Motor neuron (in vitro differentiated cells): Measurements from ENCODE around the gene AP2A2. TPM values are rescaled to one million over a fixed set of nuclear protein-coding genes. Genes with fewer than 3 reads are reported as not detected.

Source experiments
- ATAC-seq, 8 experiments: fragments of 200-7000 bp; cut with Tn5 transposase; replicated peaks in 6 of 8; 2 replicates each; pipeline ENCODE4 v1.8.0; 2021; ENCODE audit warnings: mild to moderate bottlenecking in 8 of 8, moderate library complexity in 8 of 8
- H3K27ac ChIP-seq, 2 donors: fragments of 250-450 bp; sonication (Bioruptor Pico); 2 replicates each; pipeline ENCODE4 v1.9.0; 2021; ENCODE audit warnings: antibody characterized with exemption in 2 of 2, mild to moderate bottlenecking in 2 of 2, moderate library complexity in 1 of 2
- H3K4me1 ChIP-seq, 2 donors: fragments of 250-450 bp; sonication (Bioruptor Pico); replicated peaks in 1 of 2; 2 replicates each; pipeline ENCODE4 v1.6.1; 2021; ENCODE audit warnings: antibody characterized with exemption in 2 of 2, mild to moderate bottlenecking in 2 of 2, moderate library complexity in 1 of 2
- H3K4me3 ChIP-seq, 5 donors: fragments of 250-450 bp; sonication (Bioruptor Pico); 2 replicates each; pipeline ENCODE4 v1.9.0; 2021; ENCODE audit warnings: antibody characterized with exemption in 5 of 5, mild to moderate bottlenecking in 5 of 5, moderate library complexity in 4 of 5
- WGBS, 10 experiments: fragments of 450-650 bp; shearing (Covaris generic); methylation state at CpG; one replicate each; pipeline ENCODE4 v1.0.0; 2022; 5-methylcytosine and 5-hydroxymethylcytosine counted together
- in situ Hi-C, 9 experiments: fragments of 400-800 bp; cut with MboI; loops; one replicate each; pipeline ENCODE4 v1.15.0; 2021; ENCODE audit warnings: low sequenced_read_pairs in 9 of 9, low pct_unique_long_range_greater_than_20kb in 2 of 9; ENCODE audit not compliant: unreplicated experiment in 9 of 9
- total RNA-seq, 8 experiments: library from RNA; unstranded; fragments of 300-600 nt; gene quantifications; 2 replicates each; pipeline versions ENCODE4 v1.2.3 to v1.2.4, GENCODE V29; 2022

Gene AP2A2
- total RNA-seq, 8 experiments from 2014 or later = 31.3 to 78.4 (median 45.8) TPM

- Histone ChIP-seq H3K4me1 (no peaks in the 10 kb centered on the region), H3K4me3 (no peak overlapping the region), H3K27ac (no peak overlapping the region)
- ATAC-seq = no peak
- WGBS, 10 experiments = 84 to 92% methylated on average over 4 to 7 of the region's 32 CpGs; no CpG with 5 or more reads in 8 of the 10 experiments
- in situ Hi-C loops = no loop called here
These were observed 114.1 kb downstream of the AP2A2 start for GRCh38 chr11:1039481-1040427.

- H3K27ac ChIP-seq = no peak overlapping the region
- no peaks in the 10 kb centered on the region for H3K4me1 ChIP-seq
- in situ Hi-C loops = no loop called here
- ATAC-seq = peak in 1 of 8 experiments; percentile 56
- H3K4me3 ChIP-seq = no peak overlapping the region
- no CpG with 5 or more reads among the region's 16 CpGs for WGBS, 10 experiments
These were observed 114.9 kb downstream of the AP2A2 start for GRCh38 chr11:1040428-1041148.

GRCh38 chr11:1041149-1041467 is 115.4 kb downstream of the AP2A2 start:
- no peak overlapping the region for H3K27ac ChIP-seq
- no peak overlapping the region for H3K4me3 ChIP-seq
- in situ Hi-C loops = no loop called here
- ATAC-seq = peak in 2 of 8 experiments; percentile 9 to 15
- H3K4me1 ChIP-seq = no peaks in the 10 kb centered on the region
- no CpG with 5 or more reads among the region's 8 CpGs for WGBS, 10 experiments

- H3K4me3 ChIP-seq = no peak overlapping the region
- peak in 1 of 8 experiments; percentile 12 for ATAC-seq
- in situ Hi-C loops = no loop called here
- 20% methylated on average over 2 of the region's 9 CpGs; no CpG with 5 or more reads in 9 of the 10 experiments for WGBS, 10 experiments
- H3K4me1 ChIP-seq = no peaks in the 10 kb centered on the region
- no peak overlapping the region for H3K27ac ChIP-seq
These were observed 115.8 kb downstream of the AP2A2 start for GRCh38 chr11:1041471-1041870.

GRCh38 chr11:1041936-1042608 is 116.4 kb downstream of the AP2A2 start:
- 10 to 80% methylated on average over 2 of the region's 18 CpGs; no CpG with 5 or more reads in 8 of the 10 experiments for WGBS, 10 experiments
- Histone ChIP-seq H3K4me1 (no peaks in the 10 kb centered on the region), H3K27ac (no peak overlapping the region), H3K4me3 (no peak overlapping the region)
- in situ Hi-C loops = no loop called here
- ATAC-seq = peak in 2 of 8 experiments; percentile 44 to 51

- no peak for ATAC-seq
- Histone ChIP-seq H3K4me3 (no peak overlapping the region), H3K27ac (no peak overlapping the region), H3K4me1 (no peaks in the 10 kb centered on the region)
- in situ Hi-C loops = no loop called here
- 60 to 100% (median 96%) methylated on average over 1 to 2 of the region's 26 CpGs; no CpG with 5 or more reads in 6 of the 10 experiments for WGBS, 10 experiments
These were observed 117.2 kb downstream of the AP2A2 start for GRCh38 chr11:1042626-1043562.

- Histone ChIP-seq H3K27ac (no peak overlapping the region), H3K4me3 (no peak overlapping the region), H3K4me1 (no peaks in the 10 kb centered on the region)
- no peak for ATAC-seq
- in situ Hi-C loops = no loop called here
- 40 to 100% (median 84%) methylated on average over 1 to 13 of the region's 20 CpGs; no CpG with 5 or more reads in 2 of the 10 experiments for WGBS, 10 experiments
These were observed 118.0 kb downstream of the AP2A2 start for GRCh38 chr11:1043563-1044096.

GRCh38 chr11:1044160-1044559 is 118.5 kb downstream of the AP2A2 start:
- Histone ChIP-seq H3K4me1 (no peaks in the 10 kb centered on the region), H3K27ac (no peak overlapping the region), H3K4me3 (no peak overlapping the region)
- 44 to 100% (median 72%) methylated on average over 1 to 3 of the region's 6 CpGs; no CpG with 5 or more reads in 3 of the 10 experiments for WGBS, 10 experiments
- in situ Hi-C loops = no loop called here
- no peak for ATAC-seq

- Histone ChIP-seq H3K4me1 (no peaks in the 10 kb centered on the region), H3K4me3 (no peak overlapping the region), H3K27ac (no peak overlapping the region)
- in situ Hi-C loops = no loop called here
- WGBS, 10 experiments = 20 to 100% (median 70%) methylated on average over 1 to 7 of the region's 22 CpGs; no CpG with 5 or more reads in 1 of the 10 experiments
- ATAC-seq = no peak
These were observed 122.0 kb downstream of the AP2A2 start for GRCh38 chr11:1047595-1048156.

GRCh38 chr11:1048375-1049070 is 122.9 kb downstream of the AP2A2 start:
- no peak overlapping the region for H3K4me3 ChIP-seq
- ATAC-seq = no peak

GRCh38 chr11:1049071-1049405 is 123.4 kb downstream of the AP2A2 start:
- Histone ChIP-seq H3K4me3 (no peak overlapping the region), H3K27ac (no peak overlapping the region), H3K4me1 (no peaks in the 10 kb centered on the region)
- in situ Hi-C loops = no loop called here
- 55 to 80% methylated on average over 1 to 4 of the region's 6 CpGs; no CpG with 5 or more reads in 8 of the 10 experiments for WGBS, 10 experiments
- ATAC-seq = no peak

More at GRCh38 chr11:1048375-1049070, 122.9 kb downstream of the AP2A2 start:
- Histone ChIP-seq H3K4me1 (no peaks in the 10 kb centered on the region), H3K27ac (no peak overlapping the region)
- 34 to 100% (median 93%) methylated on average over 1 to 6 of the region's 25 CpGs; no CpG with 5 or more reads in 3 of the 10 experiments for WGBS, 10 experiments
- in situ Hi-C loops = no loop called here
